GM18519 (cell line): ENCODE results near the gene SLX4IP.
"Not testable (repeated sequence)": the region's sequence is repeated elsewhere in the genome, so short reads cannot be mapped to it uniquely, and the experiment has no call there.

ENCODE experiments used
- ATAC-seq: cut with Tn5 transposase; IDR thresholded peaks from one replicate; pipeline ENCODE4 v1.9.1; 2021; ENCODE audit warnings: mild to moderate bottlenecking, moderate library complexity; ENCODE audit not compliant: unreplicated experiment, low FRiP score

SLX4IP gene

GRCh38 chr20:10563935-10564492, 128.9 kb downstream of the SLX4IP start:
- no peak for ATAC-seq

GRCh38 chr20:10565191-10565921, 130.3 kb downstream of the SLX4IP start:
- no peak for ATAC-seq

GRCh38 chr20:10565922-10566897, 131.1 kb downstream of the SLX4IP start:
- ATAC-seq: no peak

- ATAC-seq: no peak
Observed at GRCh38 chr20:10568032-10568431, 132.9 kb downstream of the SLX4IP start.

- ATAC-seq: no peak
Observed at GRCh38 chr20:10571313-10571815, 136.3 kb downstream of the SLX4IP start.

GRCh38 chr20:10572853-10573252, 137.7 kb downstream of the SLX4IP start:
- ATAC-seq: no peak

- ATAC-seq: no peak
Observed at GRCh38 chr20:10573273-10573950, 138.3 kb downstream of the SLX4IP start.

GRCh38 chr20:10573951-10574339, 138.8 kb downstream of the SLX4IP start:
- no peak for ATAC-seq

- no peak for ATAC-seq
Observed at GRCh38 chr20:10576411-10577090, 141.4 kb downstream of the SLX4IP start.

- no peak for ATAC-seq
Observed at GRCh38 chr20:10577648-10578047, 142.5 kb downstream of the SLX4IP start.

- ATAC-seq: no peak
Observed at GRCh38 chr20:10578607-10579006, 143.5 kb downstream of the SLX4IP start.

- no peak for ATAC-seq
Observed at GRCh38 chr20:10579942-10580341, 144.8 kb downstream of the SLX4IP start.

GRCh38 chr20:10580700-10581099, 145.6 kb downstream of the SLX4IP start:
- ATAC-seq: no peak

GRCh38 chr20:10581823-10582222, 146.7 kb downstream of the SLX4IP start:
- no peak for ATAC-seq

- ATAC-seq: no peak
Observed at GRCh38 chr20:10584371-10584770, 149.3 kb downstream of the SLX4IP start.

GRCh38 chr20:10585308-10585707, 150.2 kb downstream of the SLX4IP start:
- ATAC-seq: no peak

- no peak for ATAC-seq
Observed at GRCh38 chr20:10586296-10586695, 151.2 kb downstream of the SLX4IP start.

GRCh38 chr20:10590446-10590845, 155.3 kb downstream of the SLX4IP start:
- not testable (repeated sequence) for ATAC-seq

- ATAC-seq: no peak
Observed at GRCh38 chr20:10590950-10591671, 156.0 kb downstream of the SLX4IP start.
